ENCODE data around the gene ZBTB32.

DNA sequence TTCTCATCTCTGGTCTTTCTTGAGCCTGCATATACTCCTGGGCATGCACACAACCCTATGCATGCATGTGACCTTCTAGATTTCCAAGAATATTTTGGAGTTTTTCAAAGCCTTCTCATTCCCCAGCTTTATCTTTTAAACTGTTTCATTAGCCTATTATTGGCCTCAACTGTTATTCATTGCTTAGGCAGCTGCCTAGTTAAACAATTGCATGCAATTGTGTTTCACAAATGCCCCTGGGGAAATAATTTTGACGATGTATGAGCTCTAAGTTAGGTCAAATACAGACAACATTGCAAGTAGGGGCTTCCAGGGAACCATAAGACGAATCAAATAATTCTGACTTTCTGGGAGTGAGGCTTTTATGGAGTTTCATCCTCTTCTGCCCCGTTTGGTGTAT is 40.4 kb upstream of the ZBTB32 start:
- no peak for TF ChIP-seq CTCF (IDR thresholded peaks at IDR 0.05)
- TF ChIP-seq POLR2A (IDR thresholded peaks at IDR 0.05): no peak
- no peak for TF ChIP-seq EP300 (IDR thresholded peaks at IDR 0.05)
- no peak for TF ChIP-seq POLR2AphosphoS5 (IDR thresholded peaks at IDR 0.05)
